HG03135 (cell line): ENCODE results near the gene LMO1.

ENCODE experiments used
- ATAC-seq: cut with Tn5 transposase; IDR thresholded peaks from one replicate; pipeline ENCODE4 v1.9.1; 2021; ENCODE audit warnings: mild to moderate bottlenecking, moderate library complexity; ENCODE audit not compliant: unreplicated experiment

Gene LMO1

GRCh38 chr11:8266246-8267241, 2.9 kb upstream of the LMO1 start:
- ATAC-seq: no peak

- ATAC-seq: no peak
Observed at GRCh38 chr11:8265681-8266241, 2.1 kb upstream of the LMO1 start.

- no peak for ATAC-seq
Observed at GRCh38 chr11:8263109-8263768, 439 bp downstream of the LMO1 start.

- no peak for ATAC-seq
Observed at GRCh38 chr11:8262552-8263108, 1.0 kb downstream of the LMO1 start.

GRCh38 chr11:8261921-8262551, 1.6 kb downstream of the LMO1 start:
- ATAC-seq: no peak

- ATAC-seq: no peak
Observed at GRCh38 chr11:8261291-8261690, 2.4 kb downstream of the LMO1 start.

- no peak for ATAC-seq
Observed at GRCh38 chr11:8260202-8260966, 3.3 kb downstream of the LMO1 start.

GRCh38 chr11:8259306-8259959, 4.2 kb downstream of the LMO1 start:
- no peak for ATAC-seq

- ATAC-seq: no peak
Observed at GRCh38 chr11:8258784-8259183, 4.9 kb downstream of the LMO1 start.

GRCh38 chr11:8258289-8258688, 5.4 kb downstream of the LMO1 start:
- ATAC-seq: no peak

GRCh38 chr11:8257003-8257664, 6.5 kb downstream of the LMO1 start:
- ATAC-seq: no peak

- ATAC-seq: no peak
Observed at GRCh38 chr11:8256271-8257002, 7.2 kb downstream of the LMO1 start.

GRCh38 chr11:8253566-8253965, 10.1 kb downstream of the LMO1 start:
- no peak for ATAC-seq

GRCh38 chr11:8252946-8253345, 10.7 kb downstream of the LMO1 start:
- no peak for ATAC-seq

GRCh38 chr11:8252388-8252787, 11.3 kb downstream of the LMO1 start:
- ATAC-seq: no peak

GRCh38 chr11:8251616-8252295, 11.9 kb downstream of the LMO1 start:
- ATAC-seq: no peak

- ATAC-seq: no peak
Observed at GRCh38 chr11:8250981-8251615, 12.6 kb downstream of the LMO1 start.
